Measurements from ENCODE around the gene CPA4.
"Not testable (repeated sequence)": the region's sequence is repeated elsewhere in the genome, so short reads cannot be mapped to it uniquely, and the experiment has no call there.

Gene CPA4

GRCh38 chr7:130299866-130300265 is 6.9 kb downstream of the CPA4 start:
- FAIRE-seq = no peak
- no peak for DNase-seq (ENCODE audit: insufficient read length, low spot score)

- FAIRE-seq = no peak
- no peak for DNase-seq (ENCODE audit: insufficient read length, low spot score)
These were observed 8.6 kb downstream of the CPA4 start for GRCh38 chr7:130301501-130302020.

GRCh38 chr7:130302649-130303048 is 9.7 kb downstream of the CPA4 start:
- FAIRE-seq (no peak), DNase-seq (ENCODE audit: insufficient read length, low spot score) (no peak)

GRCh38 chr7:130303127-130303526 is 10.2 kb downstream of the CPA4 start:
- DNase-seq (ENCODE audit: insufficient read length, low spot score) = no peak
- no peak for FAIRE-seq

GRCh38 chr7:130303551-130303950 is 10.6 kb downstream of the CPA4 start:
- no peak for DNase-seq (ENCODE audit: insufficient read length, low spot score)
- no peak for FAIRE-seq

- DNase-seq (ENCODE audit: insufficient read length, low spot score) (no peak), FAIRE-seq (no peak)
These were observed 11.0 kb downstream of the CPA4 start for GRCh38 chr7:130303982-130304381.

- FAIRE-seq (no peak), DNase-seq (ENCODE audit: insufficient read length, low spot score) (no peak)
These were observed 11.9 kb downstream of the CPA4 start for GRCh38 chr7:130304878-130305277.

- DNase-seq (ENCODE audit: insufficient read length, low spot score) (no peak), FAIRE-seq (no peak)
These were observed 12.6 kb downstream of the CPA4 start for GRCh38 chr7:130305433-130306042.

GRCh38 chr7:130309986-130310385 is 17.0 kb downstream of the CPA4 start:
- DNase-seq (ENCODE audit: insufficient read length, low spot score) (no peak), FAIRE-seq (no peak)

- no peak for FAIRE-seq
- DNase-seq (ENCODE audit: insufficient read length, low spot score) = no peak
These were observed 21.3 kb downstream of the CPA4 start for GRCh38 chr7:130314305-130314704.

- FAIRE-seq = no peak
- no peak for DNase-seq (ENCODE audit: insufficient read length, low spot score)
These were observed 26.6 kb downstream of the CPA4 start for GRCh38 chr7:130319541-130319940.

- not testable (repeated sequence) for DNase-seq (ENCODE audit: insufficient read length, low spot score); FAIRE-seq
These were observed 28.7 kb downstream of the CPA4 start for GRCh38 chr7:130321542-130322229.

- FAIRE-seq = no peak
- DNase-seq (ENCODE audit: insufficient read length, low spot score) = no peak
These were observed 29.7 kb downstream of the CPA4 start for GRCh38 chr7:130322615-130323014.

GRCh38 chr7:130324306-130324943 is 31.5 kb downstream of the CPA4 start:
- DNase-seq (ENCODE audit: insufficient read length, low spot score) = no peak
- no peak for FAIRE-seq

GRCh38 chr7:130329681-130330080 is 36.7 kb downstream of the CPA4 start:
- no peak for DNase-seq (ENCODE audit: insufficient read length, low spot score)
- FAIRE-seq = no peak

GRCh38 chr7:130332259-130333053 is 39.5 kb downstream of the CPA4 start:
- FAIRE-seq (no peak), DNase-seq (ENCODE audit: insufficient read length, low spot score) (no peak)

GRCh38 chr7:130333832-130334231 is 40.9 kb downstream of the CPA4 start:
- DNase-seq (ENCODE audit: insufficient read length, low spot score) = no peak

GRCh38 chr7:130334274-130334673 is 41.3 kb downstream of the CPA4 start:
- no peak for FAIRE-seq

More at GRCh38 chr7:130333832-130334231, 40.9 kb downstream of the CPA4 start:
- no peak for FAIRE-seq

GRCh38 chr7:130337410-130337971 is 44.5 kb downstream of the CPA4 start:
- no peak for DNase-seq (ENCODE audit: insufficient read length, low spot score)
- FAIRE-seq = no peak

More at GRCh38 chr7:130334274-130334673, 41.3 kb downstream of the CPA4 start:
- DNase-seq (ENCODE audit: insufficient read length, low spot score) = no peak

GRCh38 chr7:130338233-130338632 is 45.3 kb downstream of the CPA4 start:
- no peak for DNase-seq (ENCODE audit: insufficient read length, low spot score)
- FAIRE-seq = no peak

GRCh38 chr7:130341882-130342281 is 48.9 kb downstream of the CPA4 start:
- DNase-seq (ENCODE audit: insufficient read length, low spot score) (no peak), FAIRE-seq (no peak)
